HG03135 (cell line): ENCODE measurements around the gene INPP5K.
"Not testable (repeated sequence)": the region's sequence is repeated elsewhere in the genome, so short reads cannot be mapped to it uniquely, and the experiment has no call there.

Experiments
- ATAC-seq: cut with Tn5 transposase; IDR thresholded peaks from one replicate; pipeline ENCODE4 v1.9.1; 2021; ENCODE audit warnings: mild to moderate bottlenecking, moderate library complexity; ENCODE audit not compliant: unreplicated experiment

Gene INPP5K

DNA sequence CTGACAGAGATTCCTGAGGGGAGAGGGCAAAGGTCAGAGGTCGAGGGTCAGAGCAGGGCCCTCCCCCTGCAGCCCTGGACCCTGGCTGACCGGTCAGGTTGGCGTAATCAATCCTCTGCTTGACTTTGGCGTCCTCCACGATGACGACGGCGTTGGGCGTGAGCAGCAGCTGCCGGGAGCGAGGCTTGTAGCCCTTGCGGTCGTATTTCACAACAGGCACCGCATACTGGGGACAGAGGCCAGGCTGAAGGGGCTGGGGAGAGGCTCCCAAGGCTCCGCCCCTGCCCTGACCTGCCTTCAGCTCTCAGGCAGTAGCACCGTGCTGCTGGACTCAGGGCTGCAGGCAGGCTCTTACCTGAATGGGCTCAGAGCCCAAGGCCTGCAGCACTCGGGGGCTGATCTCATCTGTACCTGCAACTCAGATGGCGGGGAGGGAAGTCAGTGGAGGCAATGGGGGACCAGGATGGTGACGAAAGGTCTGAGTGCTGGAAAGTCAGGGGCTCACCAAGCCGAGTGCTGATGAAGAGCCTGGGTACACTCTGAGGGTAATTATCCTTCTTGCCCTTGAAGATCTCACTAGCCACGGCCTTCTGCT lies 48.4 kb downstream of the INPP5K start:
- ATAC-seq = no peak

- ATAC-seq = no peak
These were observed 49.2 kb downstream of the INPP5K start for GRCh38 chr17:1467258-1467657.

- no peak for ATAC-seq
These were observed 52.2 kb downstream of the INPP5K start for GRCh38 chr17:1464186-1464585.

GRCh38 chr17:1462164-1463112 lies 54.0 kb downstream of the INPP5K start:
- ATAC-seq = no peak

DNA sequence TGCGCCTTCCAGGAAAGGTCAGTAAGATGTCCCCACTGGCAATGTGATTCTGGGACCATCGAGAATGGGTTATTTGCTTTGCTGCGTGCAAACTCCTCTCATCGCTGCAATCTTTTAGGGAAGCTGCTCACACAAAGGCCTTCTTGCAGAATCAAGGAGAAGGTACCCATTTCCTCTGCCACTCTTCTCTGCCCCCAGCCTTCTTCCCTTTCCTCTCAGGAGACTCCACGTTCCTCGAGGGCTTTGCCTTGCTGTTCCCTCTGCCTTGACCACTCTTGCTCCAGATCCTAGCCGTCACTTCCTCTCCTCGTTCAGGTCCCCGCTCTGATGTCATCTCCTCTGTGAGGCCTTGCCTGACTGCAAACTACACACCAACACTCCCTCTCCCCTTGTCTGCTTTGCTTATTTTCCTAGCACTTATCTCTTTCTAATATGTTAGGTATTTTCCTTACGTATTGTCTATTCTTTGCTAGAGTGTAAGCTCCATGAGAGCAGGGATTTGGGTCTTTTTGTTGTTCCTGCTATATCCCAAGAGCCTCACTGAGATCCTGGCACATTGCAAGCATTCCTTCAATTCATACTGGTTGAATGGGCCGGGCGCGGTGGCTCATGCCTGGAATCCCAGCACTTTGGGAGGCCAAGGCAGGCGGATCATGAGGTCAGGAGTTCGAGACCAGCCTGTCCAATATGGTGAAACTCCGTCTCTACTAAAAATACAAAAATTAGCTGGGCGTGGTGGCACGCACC lies 55.0 kb downstream of the INPP5K start:
- no peak for ATAC-seq

DNA sequence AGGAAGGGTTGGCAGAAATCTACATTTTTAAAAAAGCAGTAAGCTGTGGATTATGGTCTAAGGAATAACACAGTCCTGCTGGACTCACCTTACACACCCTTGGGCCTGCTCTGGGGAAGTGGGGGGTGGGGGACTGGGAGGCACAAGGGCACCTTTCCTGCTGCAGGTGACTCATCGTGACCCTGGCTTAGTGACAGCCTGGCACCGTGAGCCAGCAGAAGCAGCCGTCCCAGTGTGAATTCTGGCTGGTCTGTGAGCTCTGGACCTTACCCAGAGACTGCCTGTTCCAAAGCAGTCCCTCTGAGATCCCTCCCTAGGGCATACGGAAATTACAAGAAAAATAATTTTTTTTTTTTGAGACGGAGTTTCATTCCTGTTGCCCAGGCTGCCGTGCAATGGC lies 56.2 kb downstream of the INPP5K start:
- no peak for ATAC-seq

DNA sequence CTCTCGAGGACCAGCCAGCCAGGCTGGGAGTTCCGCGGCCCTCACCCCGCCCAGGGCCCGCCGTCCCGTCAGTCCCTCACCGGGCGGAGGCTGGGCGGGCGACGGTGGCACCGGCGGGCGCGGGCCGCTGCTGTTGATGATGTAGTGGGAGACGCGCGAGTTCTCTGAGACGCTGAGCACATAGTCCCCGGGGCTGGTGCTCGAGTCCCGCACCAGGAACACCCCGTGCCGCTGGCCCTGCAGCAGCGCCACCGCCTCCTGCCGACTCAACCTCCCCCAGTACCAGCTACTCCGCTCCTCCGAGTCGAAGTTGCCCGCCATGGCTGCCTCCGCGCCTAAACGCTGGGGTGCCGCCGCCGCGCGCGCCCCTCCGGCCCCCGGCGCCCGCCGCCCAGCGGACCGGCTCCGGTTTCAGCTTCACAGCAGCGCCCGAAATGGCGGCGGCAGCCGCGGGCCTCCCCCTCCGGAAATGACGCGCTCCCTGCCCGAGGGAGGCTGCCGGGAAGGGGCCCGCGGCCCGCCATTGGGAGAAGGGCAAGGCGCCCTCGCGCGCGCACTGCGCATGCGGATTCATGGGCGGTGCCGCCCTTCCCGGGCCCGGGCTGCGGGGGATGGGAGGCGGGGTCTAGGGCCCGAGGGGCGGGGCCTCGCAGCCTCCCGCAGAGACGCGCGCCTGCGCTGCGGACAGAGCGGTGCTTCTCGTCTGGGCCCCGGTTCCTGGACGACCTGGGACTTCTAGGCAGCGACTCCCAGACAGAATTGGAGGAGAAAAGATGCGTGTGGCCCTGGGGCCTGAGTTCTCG lies 60.4 kb downstream of the INPP5K start, which contains the start of gene CRK:
Gene CRK, minus strand, starts transcription at position 436 of the 803 bp plus-strand sequence. Its CDS starts 115 bp downstream, at position 321.
- peak; percentile 80 for ATAC-seq

GRCh38 chr17:1455291-1455796 lies 61.1 kb downstream of the INPP5K start:
- ATAC-seq = peak; percentile 32

GRCh38 chr17:1454541-1454940 lies 61.9 kb downstream of the INPP5K start:
- no peak for ATAC-seq

GRCh38 chr17:1453694-1454093 lies 62.7 kb downstream of the INPP5K start:
- ATAC-seq = not testable (repeated sequence)

GRCh38 chr17:1452836-1453235 lies 63.6 kb downstream of the INPP5K start:
- ATAC-seq = no peak

DNA sequence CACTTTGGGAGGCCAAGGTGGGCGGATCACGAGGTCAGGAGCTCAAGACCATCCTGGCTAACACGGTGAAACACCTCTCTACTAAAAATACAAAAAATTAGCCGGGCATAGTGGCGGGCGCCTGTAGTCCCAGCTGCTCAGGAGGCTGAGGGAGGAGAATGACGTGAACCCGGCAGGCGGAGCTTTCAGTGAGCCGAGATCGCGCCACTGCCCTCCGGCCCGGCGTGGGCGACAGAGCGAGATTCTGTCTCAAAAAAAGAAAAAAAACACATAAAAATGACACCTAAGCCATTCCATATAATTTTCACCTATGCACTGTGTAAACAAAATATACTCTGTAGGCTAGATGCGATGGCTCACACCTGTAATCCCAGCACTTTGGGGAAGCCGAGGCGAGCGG lies 66.2 kb downstream of the INPP5K start:
- not testable (repeated sequence) for ATAC-seq

- no peak for ATAC-seq
These were observed 66.9 kb downstream of the INPP5K start for GRCh38 chr17:1449412-1449967.

DNA sequence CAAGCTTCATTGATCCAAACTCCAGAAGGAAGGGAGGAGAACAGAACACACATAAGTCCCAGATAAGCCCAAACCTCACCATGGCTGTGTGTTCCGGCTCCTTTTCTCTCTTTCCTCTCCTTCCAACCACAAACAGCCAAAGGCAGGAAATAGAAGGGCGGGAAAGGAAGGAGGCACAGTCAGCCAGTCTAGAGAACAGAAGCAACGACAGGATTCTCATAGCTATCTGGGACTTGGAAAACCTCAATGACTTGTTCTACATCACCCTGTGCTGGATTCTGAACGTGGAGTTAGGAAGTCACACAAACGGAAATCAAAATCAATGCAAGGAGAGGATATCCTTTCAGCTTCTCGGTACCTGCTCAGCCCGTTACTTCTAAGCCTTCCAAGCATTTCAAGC lies 69.4 kb downstream of the INPP5K start:
- ATAC-seq = no peak

- ATAC-seq = no peak
These were observed 70.2 kb downstream of the INPP5K start for GRCh38 chr17:1446201-1446600.

DNA sequence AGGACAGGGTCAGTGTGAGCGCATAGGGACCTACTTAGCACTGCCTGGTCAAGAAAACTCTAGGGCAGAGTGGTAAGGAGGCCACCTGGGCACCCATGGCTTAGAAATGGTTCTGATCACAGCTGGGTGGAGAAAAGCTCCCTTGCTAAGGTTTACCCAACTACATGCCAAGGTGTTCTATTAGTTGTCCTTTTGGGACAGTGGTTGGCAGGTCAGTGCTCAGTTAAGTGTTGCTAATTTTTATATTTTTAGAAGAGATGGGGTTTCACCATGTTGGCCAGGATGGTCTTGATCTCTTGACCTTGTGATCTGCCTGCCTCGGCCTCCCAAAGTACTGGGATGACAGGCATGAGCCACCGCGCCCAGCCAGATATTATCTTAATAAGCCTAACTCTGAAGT lies 70.7 kb downstream of the INPP5K start:
- not testable (repeated sequence) for ATAC-seq
